Breast epithelium (tissue), 3 donors: ENCODE data around the gene RICTOR.
"Not testable (repeated sequence)": the region's sequence is repeated elsewhere in the genome, so short reads cannot be mapped to it uniquely, and the experiment has no call there.

ENCODE experiments used
- POLR2A ChIP-seq: fragments of 450-650 bp; IDR thresholded peaks from one replicate; pipeline ENCODE4 v1.6.1; 2016; ENCODE audit warnings: antibody characterized with exemption, mild to moderate bottlenecking, moderate library complexity
- TF ChIP-seq, protein P1 (sequence below), 3 donors: fragments of 450-650 bp; IDR thresholded peaks; one replicate each; pipeline ENCODE4 v1.5.1; 2016 to 2017; ENCODE audit warnings: antibody characterized with exemption in 3 of 3, mild to moderate bottlenecking in 3 of 3, moderate library complexity in 3 of 3

DNA sequence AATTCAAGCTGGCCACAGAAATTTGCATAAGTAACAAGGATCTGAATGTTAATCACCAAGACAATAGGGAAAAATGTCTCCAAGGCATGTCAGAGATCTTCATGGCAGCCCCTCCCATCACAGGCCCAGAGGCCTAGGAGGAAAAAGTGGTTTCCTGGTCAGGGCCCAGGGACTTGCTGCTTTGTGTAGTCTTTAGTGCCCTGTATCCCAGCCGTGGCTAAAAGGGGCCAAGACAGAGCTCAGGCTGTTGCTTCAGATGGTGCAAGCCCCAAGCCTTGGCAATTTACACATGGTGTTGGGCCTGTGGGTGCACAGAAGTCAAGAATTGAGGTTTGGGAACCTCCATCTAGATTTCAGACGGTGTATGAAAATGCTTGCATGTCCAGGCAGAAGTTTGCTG lies 63.2 kb downstream of the RICTOR start:
- not testable (repeated sequence) for TF ChIP-seq POLR2A
- TF ChIP-seq, protein P1, sequence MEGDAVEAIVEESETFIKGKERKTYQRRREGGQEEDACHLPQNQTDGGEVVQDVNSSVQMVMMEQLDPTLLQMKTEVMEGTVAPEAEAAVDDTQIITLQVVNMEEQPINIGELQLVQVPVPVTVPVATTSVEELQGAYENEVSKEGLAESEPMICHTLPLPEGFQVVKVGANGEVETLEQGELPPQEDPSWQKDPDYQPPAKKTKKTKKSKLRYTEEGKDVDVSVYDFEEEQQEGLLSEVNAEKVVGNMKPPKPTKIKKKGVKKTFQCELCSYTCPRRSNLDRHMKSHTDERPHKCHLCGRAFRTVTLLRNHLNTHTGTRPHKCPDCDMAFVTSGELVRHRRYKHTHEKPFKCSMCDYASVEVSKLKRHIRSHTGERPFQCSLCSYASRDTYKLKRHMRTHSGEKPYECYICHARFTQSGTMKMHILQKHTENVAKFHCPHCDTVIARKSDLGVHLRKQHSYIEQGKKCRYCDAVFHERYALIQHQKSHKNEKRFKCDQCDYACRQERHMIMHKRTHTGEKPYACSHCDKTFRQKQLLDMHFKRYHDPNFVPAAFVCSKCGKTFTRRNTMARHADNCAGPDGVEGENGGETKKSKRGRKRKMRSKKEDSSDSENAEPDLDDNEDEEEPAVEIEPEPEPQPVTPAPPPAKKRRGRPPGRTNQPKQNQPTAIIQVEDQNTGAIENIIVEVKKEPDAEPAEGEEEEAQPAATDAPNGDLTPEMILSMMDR (IDR thresholded peaks at IDR 0.05) = not testable (repeated sequence)
